SU-DHL-6 (cell line): ENCODE data around the gene MFAP5.

Experiments used
- H2AFZ ChIP-seq: fragments of 200-600 bp; sonication (generic); 2 replicates; pipeline ENCODE4 v1.6.1; 2014; ENCODE audit warnings: low read depth, mild to moderate bottlenecking, moderate library complexity, mixed read lengths, antibody characterized with exemption, low read length; ENCODE audit not compliant: severe bottlenecking
- H3F3A ChIP-seq: fragments of 200-600 bp; shearing (Covaris generic); 2 replicates; pipeline ENCODE4 v1.6.0; 2016; ENCODE audit warnings: antibody characterized with exemption, mild to moderate bottlenecking; ENCODE audit not compliant: insufficient read depth
- H3K27ac ChIP-seq: fragments of 200-600 bp; sonication (generic); 2 replicates; pipeline ENCODE4 v1.5.1; 2016; ENCODE audit warnings: low read depth, mild to moderate bottlenecking, low read length, moderate library complexity, mixed read lengths
- H3K27me3 ChIP-seq: fragments of 200-600 bp; sonication (generic), shearing (Covaris generic); 2 replicates; pipeline ENCODE4 v1.6.0; 2014; ENCODE audit warnings: mild to moderate bottlenecking, low read length
- H3K36me3 ChIP-seq: fragments of 200-600 bp; sonication (generic); 2 replicates; pipeline ENCODE4 v1.6.1; 2014; ENCODE audit warnings: mild to moderate bottlenecking, low read length, mixed read lengths
- H3K4me2 ChIP-seq: fragments of 300-600, 200-600 bp; shearing (Covaris generic), sonication (generic); 2 replicates; pipeline ENCODE4 v1.6.0; 2014; ENCODE audit warnings: low read length, low read depth, mild to moderate bottlenecking; ENCODE audit not compliant: poor library complexity, severe bottlenecking
- H3K4me3 ChIP-seq: fragments of 200-600 bp; sonication (generic); 2 replicates; pipeline ENCODE4 v1.5.1; 2014; ENCODE audit warnings: antibody characterized with exemption, low read length, mild to moderate bottlenecking, mixed read lengths; ENCODE audit not compliant: insufficient read depth, poor library complexity, severe bottlenecking
- H3K79me2 ChIP-seq: fragments of 200-600 bp; sonication (generic); 2 replicates; pipeline ENCODE4 v1.6.1; 2014; ENCODE audit warnings: mild to moderate bottlenecking, low read length, moderate library complexity; ENCODE audit not compliant: insufficient read depth
- H3K9ac ChIP-seq: fragments of 200-600 bp; sonication (generic); 2 replicates; pipeline ENCODE4 v1.7.0; 2014; ENCODE audit warnings: mild to moderate bottlenecking, low read length
- H3K9me2 ChIP-seq: fragments of 200-600 bp; sonication (generic); replicated peaks from 2 replicates; pipeline ENCODE4 v1.6.1; 2014; ENCODE audit warnings: low read length; ENCODE audit not compliant: insufficient read depth
- H3K9me3 ChIP-seq: fragments of 200-600 bp; sonication (generic); 2 replicates; pipeline ENCODE4 v1.6.1; 2014; ENCODE audit warnings: low read length, mixed read lengths; ENCODE audit not compliant: insufficient read depth
- H4K20me1 ChIP-seq: fragments of 200-600 bp; sonication (generic); 2 replicates; pipeline ENCODE4 v1.6.1; 2014; ENCODE audit warnings: low read depth, mild to moderate bottlenecking, antibody characterized with exemption, low read length, moderate library complexity, mixed read lengths
- EZH2phosphoT487 ChIP-seq: fragments of 200-600 bp; sonication (generic), shearing (Covaris generic); conservative IDR thresholded peaks from 2 replicates; pipeline ENCODE4 v1.6.1; 2018; ENCODE audit warnings: mild to moderate bottlenecking, antibody characterized with exemption, low read length, moderate library complexity, mixed read lengths
- TF ChIP-seq, protein P1 (sequence below): fragments of 200-600 bp; sonication (generic); IDR thresholded peaks from one replicate; pipeline ENCODE4 v1.5.1; 2017; ENCODE audit warnings: antibody characterized with exemption, mild to moderate bottlenecking, low read length, moderate library complexity; ENCODE audit not compliant: insufficient read depth, poor library complexity, severe bottlenecking

MFAP5 gene

DNA sequence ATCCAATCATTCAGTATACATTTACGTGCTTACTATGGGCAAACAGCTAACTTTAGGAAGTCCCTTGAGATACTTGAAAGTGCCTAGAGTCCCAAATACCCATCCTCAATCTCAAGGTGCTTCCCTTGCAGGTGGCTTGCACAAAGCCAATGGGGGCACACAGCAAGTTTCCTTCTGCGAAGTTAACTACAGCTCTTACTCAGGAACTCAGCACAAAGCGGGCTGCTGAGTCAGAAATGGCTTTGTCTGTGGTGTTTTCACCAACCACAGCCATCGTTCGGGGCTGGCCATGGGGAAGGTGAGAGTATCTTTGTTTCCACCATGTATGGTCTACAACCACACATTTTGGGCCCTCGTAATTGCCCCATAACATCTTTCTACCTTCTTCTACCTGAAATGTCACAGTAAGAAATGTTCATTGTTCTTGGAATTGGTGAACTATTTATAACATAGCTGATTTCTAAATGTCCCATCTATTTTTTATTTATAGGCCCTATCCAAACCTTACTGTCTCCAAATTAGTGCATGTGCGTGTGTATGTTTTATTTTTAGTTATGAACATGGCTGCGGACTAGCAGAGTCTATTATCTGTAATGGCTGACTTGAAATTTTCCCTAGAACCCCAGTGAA lies 13.9 kb downstream of the MFAP5 start:
- H3F3A ChIP-seq: peaks cover 16% of the 10 kb centered on the region
- no peak overlapping the region for H3K4me3 ChIP-seq
- no peak overlapping the region for H2AFZ ChIP-seq
- H3K9ac ChIP-seq: no peak overlapping the region
- no peak overlapping the region for H3K27ac ChIP-seq
- peak overlapping the region; percentile 13 for H3K4me2 ChIP-seq
- H3K27me3 ChIP-seq: no peaks in the 10 kb centered on the region
- no peaks in the 10 kb centered on the region for H4K20me1 ChIP-seq
- no peaks in the 10 kb centered on the region for H3K9me3 ChIP-seq
- TF ChIP-seq, protein P1, sequence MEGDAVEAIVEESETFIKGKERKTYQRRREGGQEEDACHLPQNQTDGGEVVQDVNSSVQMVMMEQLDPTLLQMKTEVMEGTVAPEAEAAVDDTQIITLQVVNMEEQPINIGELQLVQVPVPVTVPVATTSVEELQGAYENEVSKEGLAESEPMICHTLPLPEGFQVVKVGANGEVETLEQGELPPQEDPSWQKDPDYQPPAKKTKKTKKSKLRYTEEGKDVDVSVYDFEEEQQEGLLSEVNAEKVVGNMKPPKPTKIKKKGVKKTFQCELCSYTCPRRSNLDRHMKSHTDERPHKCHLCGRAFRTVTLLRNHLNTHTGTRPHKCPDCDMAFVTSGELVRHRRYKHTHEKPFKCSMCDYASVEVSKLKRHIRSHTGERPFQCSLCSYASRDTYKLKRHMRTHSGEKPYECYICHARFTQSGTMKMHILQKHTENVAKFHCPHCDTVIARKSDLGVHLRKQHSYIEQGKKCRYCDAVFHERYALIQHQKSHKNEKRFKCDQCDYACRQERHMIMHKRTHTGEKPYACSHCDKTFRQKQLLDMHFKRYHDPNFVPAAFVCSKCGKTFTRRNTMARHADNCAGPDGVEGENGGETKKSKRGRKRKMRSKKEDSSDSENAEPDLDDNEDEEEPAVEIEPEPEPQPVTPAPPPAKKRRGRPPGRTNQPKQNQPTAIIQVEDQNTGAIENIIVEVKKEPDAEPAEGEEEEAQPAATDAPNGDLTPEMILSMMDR: no peak
- no peak for TF ChIP-seq EZH2phosphoT487
- H3K9me2 ChIP-seq: no peaks in the 10 kb centered on the region
- no peaks in the 10 kb centered on the region for H3K79me2 ChIP-seq
- no peaks in the 10 kb centered on the region for H3K36me3 ChIP-seq

DNA sequence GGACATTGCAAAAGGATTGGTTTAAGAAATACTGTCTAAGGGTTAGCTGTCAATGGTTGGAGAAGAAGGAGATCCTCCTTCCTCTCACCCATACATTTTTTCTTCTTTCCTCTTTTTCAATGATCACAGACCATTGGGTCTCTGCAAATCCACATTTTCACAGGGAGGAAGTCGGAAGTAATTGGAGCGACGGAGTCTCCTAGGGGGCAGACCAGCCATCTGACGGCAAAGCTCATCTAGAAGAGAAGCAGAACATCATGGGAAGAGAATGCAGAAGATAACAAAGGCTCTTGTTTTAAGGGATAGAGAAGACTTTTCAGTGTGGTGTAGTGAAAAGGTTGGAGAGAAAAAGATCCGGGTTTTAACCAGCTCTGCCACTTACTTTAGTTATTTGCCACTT lies 14.7 kb downstream of the MFAP5 start:
- Histone ChIP-seq H3K27ac (no peak overlapping the region), H3K36me3 (no peaks in the 10 kb centered on the region), H3K27me3 (no peaks in the 10 kb centered on the region), H3K4me2 (peak overlapping the region; percentile 13), H3K9me3 (no peaks in the 10 kb centered on the region), H3K9ac (no peak overlapping the region), H4K20me1 (no peaks in the 10 kb centered on the region), H3K9me2 (no peaks in the 10 kb centered on the region), H3F3A (peaks cover 16% of the 10 kb centered on the region), H3K4me3 (no peak overlapping the region), H2AFZ (no peak overlapping the region), H3K79me2 (no peaks in the 10 kb centered on the region)
- TF ChIP-seq, protein P1: no peak
- TF ChIP-seq EZH2phosphoT487: no peak

DNA sequence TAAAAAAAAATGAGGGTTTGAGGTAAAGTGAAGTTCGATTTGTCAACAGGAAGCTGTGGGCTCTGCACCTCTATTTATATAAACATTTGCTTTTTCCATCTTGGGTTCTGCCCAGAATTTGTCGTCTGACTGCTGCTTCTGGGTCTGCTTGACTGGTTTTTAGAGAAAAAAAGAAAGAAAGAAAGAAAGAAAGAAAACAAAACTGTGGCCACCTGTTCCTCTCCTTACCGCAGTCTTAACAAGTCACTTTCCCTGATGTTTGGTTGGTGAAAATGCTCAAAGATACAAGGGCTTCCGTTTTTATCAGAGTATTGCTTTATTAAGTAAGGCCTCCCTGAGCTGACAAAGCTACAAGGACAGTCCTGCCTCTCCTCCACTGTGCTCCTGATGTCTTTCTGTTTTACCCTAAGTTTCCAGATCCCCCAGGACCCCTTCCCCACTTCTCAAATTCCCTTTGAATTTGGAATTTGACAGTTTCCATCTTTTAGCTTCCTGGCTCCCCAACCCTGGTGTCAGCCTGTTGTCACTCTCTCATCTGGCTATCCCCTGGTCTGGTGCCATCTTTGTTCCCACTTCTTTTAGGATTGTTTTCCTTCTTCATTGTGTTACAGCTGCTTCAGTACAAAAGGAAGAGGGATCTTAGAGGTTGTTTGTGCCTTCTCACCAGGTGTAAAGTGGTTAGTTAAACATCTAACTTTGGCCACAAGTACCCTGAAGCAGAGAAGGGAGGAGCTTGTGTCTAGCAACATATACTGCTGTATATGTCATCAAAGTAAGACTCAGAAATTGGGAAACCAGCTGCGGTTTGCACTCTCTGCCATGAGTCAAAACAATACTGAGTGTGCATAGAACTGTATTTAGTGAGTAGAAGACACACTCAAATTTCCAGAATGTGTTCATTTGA lies 18.0 kb downstream of the MFAP5 start:
- Histone ChIP-seq H3K4me3 (peak overlapping the region; percentile 34), H3K27ac (peak overlapping the region; percentile 100), H2AFZ (no peak overlapping the region), H3K79me2 (no peaks in the 10 kb centered on the region), H3K9me2 (no peaks in the 10 kb centered on the region), H3K4me2 (peak overlapping the region; percentile 88), H3K9me3 (no peaks in the 10 kb centered on the region), H3K27me3 (no peaks in the 10 kb centered on the region), H3K36me3 (no peaks in the 10 kb centered on the region), H3F3A (peaks cover 16% of the 10 kb centered on the region), H3K9ac (peak overlapping the region; percentile 57), H4K20me1 (no peaks in the 10 kb centered on the region)
- no peak for TF ChIP-seq EZH2phosphoT487
- TF ChIP-seq, protein P1: no peak
